PC-3 (cell line): ENCODE results near the gene TF.

Experiments
- EZH2 ChIP-seq: fragments of 300-600 bp; sonication (generic); IDR thresholded peaks from one replicate; pipeline ENCODE4 v1.6.1; 2017; ENCODE audit warnings: antibody characterized with exemption, mild to moderate bottlenecking, low read length; ENCODE audit not compliant: unreplicated experiment
- EZH2phosphoT487 ChIP-seq: fragments of 300-600 bp; sonication (generic); IDR thresholded peaks from 2 replicates; pipeline ENCODE4 v1.6.1; 2018; ENCODE audit warnings: mild to moderate bottlenecking, antibody characterized with exemption, low read length, borderline replicate concordance
- TF ChIP-seq, protein P1 (sequence below): fragments of 300-600 bp; sonication (generic); conservative IDR thresholded peaks from 2 replicates; pipeline ENCODE4 v1.5.1; 2017; ENCODE audit warnings: antibody characterized with exemption, low read depth, mild to moderate bottlenecking, low read length

DNA sequence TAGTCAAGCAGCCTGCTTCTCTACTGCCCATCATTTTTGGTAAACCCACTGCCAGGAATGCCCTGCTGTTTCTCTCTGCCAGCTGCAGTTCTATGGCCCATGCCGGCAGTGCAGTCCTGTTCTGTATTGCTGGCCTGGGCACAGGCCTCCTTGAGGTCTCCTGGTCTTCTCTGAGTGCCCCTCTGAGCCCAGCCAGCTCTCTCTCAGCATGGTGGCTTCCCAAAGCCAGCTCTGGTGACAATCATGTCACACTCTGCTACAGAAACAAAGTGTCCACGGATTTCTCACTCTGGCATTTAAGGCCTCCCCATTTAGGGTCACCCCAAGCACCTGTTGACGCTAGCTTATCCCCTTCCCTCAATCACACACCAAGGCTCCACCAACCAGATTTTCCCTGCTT, 83.9 kb downstream of the TF start:
- TF ChIP-seq, protein P1, sequence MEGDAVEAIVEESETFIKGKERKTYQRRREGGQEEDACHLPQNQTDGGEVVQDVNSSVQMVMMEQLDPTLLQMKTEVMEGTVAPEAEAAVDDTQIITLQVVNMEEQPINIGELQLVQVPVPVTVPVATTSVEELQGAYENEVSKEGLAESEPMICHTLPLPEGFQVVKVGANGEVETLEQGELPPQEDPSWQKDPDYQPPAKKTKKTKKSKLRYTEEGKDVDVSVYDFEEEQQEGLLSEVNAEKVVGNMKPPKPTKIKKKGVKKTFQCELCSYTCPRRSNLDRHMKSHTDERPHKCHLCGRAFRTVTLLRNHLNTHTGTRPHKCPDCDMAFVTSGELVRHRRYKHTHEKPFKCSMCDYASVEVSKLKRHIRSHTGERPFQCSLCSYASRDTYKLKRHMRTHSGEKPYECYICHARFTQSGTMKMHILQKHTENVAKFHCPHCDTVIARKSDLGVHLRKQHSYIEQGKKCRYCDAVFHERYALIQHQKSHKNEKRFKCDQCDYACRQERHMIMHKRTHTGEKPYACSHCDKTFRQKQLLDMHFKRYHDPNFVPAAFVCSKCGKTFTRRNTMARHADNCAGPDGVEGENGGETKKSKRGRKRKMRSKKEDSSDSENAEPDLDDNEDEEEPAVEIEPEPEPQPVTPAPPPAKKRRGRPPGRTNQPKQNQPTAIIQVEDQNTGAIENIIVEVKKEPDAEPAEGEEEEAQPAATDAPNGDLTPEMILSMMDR = no peak
- no peak for TF ChIP-seq EZH2phosphoT487
- no peak for TF ChIP-seq EZH2
